Thyroid gland (tissue), 4 donors: Measurements from ENCODE around the gene FIP1L1.

Experiments
- POLR2A ChIP-seq, 2 donors: fragments of 450-650 bp; IDR thresholded peaks; one replicate each; pipeline ENCODE4 v1.6.1; 2017; ENCODE audit warnings: antibody characterized with exemption in 2 of 2, mild to moderate bottlenecking in 2 of 2, moderate library complexity in 1 of 2
- TF ChIP-seq, protein P1 (sequence below), 6 experiments: fragments of 200-600 bp in 3 of 6; fragments of 450-650 bp in 3 of 6; sonication (generic) in 3 of 6; IDR thresholded peaks; one replicate each; pipeline ENCODE4 v1.5.1; 2016 to 2019; ENCODE audit warnings: antibody characterized with exemption in 6 of 6, mild to moderate bottlenecking in 2 of 6, inconsistent platforms in 1 of 6, moderate library complexity in 1 of 6

GRCh38 chr4:53490965-53491622 is 113.7 kb downstream of the FIP1L1 start:
- TF ChIP-seq, protein P1, sequence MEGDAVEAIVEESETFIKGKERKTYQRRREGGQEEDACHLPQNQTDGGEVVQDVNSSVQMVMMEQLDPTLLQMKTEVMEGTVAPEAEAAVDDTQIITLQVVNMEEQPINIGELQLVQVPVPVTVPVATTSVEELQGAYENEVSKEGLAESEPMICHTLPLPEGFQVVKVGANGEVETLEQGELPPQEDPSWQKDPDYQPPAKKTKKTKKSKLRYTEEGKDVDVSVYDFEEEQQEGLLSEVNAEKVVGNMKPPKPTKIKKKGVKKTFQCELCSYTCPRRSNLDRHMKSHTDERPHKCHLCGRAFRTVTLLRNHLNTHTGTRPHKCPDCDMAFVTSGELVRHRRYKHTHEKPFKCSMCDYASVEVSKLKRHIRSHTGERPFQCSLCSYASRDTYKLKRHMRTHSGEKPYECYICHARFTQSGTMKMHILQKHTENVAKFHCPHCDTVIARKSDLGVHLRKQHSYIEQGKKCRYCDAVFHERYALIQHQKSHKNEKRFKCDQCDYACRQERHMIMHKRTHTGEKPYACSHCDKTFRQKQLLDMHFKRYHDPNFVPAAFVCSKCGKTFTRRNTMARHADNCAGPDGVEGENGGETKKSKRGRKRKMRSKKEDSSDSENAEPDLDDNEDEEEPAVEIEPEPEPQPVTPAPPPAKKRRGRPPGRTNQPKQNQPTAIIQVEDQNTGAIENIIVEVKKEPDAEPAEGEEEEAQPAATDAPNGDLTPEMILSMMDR (IDR thresholded peaks at IDR 0.05) = peak; percentile 16 to 89 (median 66)
- no peak for TF ChIP-seq POLR2A (IDR thresholded peaks at IDR 0.05)
